ENCODE data around the gene NR3C2. TPM values are rescaled to one million over a fixed set of nuclear protein-coding genes. Genes with fewer than 3 reads are reported as not detected.

The NR3C2 gene
- total and polyA plus RNA-seq, 10 of the 15 experiments (the other 5 are each of a cell fraction or from before 2014, with no cell fraction given) = 0.05 to 0.11 (median 0.08) TPM; not detected in 4

DNA sequence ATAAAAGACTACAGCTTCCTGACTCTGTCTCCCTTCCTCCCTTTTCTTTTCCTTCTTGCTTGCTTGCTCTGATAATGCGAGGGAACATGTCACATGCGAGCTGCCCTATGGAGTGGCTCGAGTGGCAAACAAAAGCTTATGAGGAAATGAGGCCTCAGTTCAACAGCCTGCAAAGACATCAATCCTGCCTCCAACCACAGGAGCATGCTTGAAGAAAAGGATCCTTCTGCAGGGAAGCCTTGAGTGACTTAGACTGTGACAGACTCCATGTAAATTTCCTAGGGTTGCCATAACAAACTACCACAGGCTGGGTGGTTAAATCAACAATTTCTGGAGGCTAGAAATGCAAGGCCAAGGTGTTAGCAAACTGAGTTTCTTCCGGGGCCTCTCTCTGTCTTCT is 152.5 kb downstream of the NR3C2 start:
- Histone ChIP-seq H3K36me3 (ENCODE audit: control insufficient read depth in 2 of 2, insufficient read depth in 2 of 2, low read length in 1 of 2) (no peaks in the 10 kb centered on the region), H3K79me2 (ENCODE audit: control insufficient read depth, insufficient read depth, low read length) (no peaks in the 10 kb centered on the region), H2AFZ (ENCODE audit: control insufficient read depth, low read depth, low read length) (no peak overlapping the region), H3K9ac (ENCODE audit: control insufficient read depth, insufficient read depth, low read length) (no peak overlapping the region), H3K4me2 (ENCODE audit: control insufficient read depth, insufficient read depth) (no peak overlapping the region), H3K27me3 (replicated peaks in 1 of 2; ENCODE audit: control insufficient read depth in 2 of 2, insufficient read depth in 2 of 2, low read length in 1 of 2) (no peaks in the 10 kb centered on the region), H4K20me1 (ENCODE audit: control insufficient read depth, insufficient read depth) (no peaks in the 10 kb centered on the region), H3K27ac (ENCODE audit: control insufficient read depth, insufficient read depth) (no peak overlapping the region), H3K9me3 (replicated peaks; ENCODE audit: control insufficient read depth, insufficient read depth, low read length) (no peaks in the 10 kb centered on the region), H3K4me3 (no peak overlapping the region), H3K4me1 (ENCODE audit: control insufficient read depth, insufficient read depth, low read length) (no peaks in the 10 kb centered on the region)
- WGBS (ENCODE audit: insufficient coverage, insufficient replicate concordance, low lambda C conversion rate, missing lambda C conversion rate) = 16% methylated on average over 4 of the region's 4 CpGs
- intact Hi-C loops (cut with micrococcal nuclease; ENCODE audit: unreplicated experiment) = no loop called here
- POLR2A ChIA-PET = no interaction called here
- no TSS peak for BruUV-seq (replicated peaks)
- FAIRE-seq (no peak), ATAC-seq (no peak), DNase-seq (ENCODE audit: low read depth, low spot score) (no peak)
- CTCF ChIA-PET = interaction anchor here (0.6 kb wide), 1 partner anchor 76 kb away, joined by 3 read pairs; no protein-coding TSS in a partner anchor
- in situ Hi-C loops (cut with MboI) = no loop called here
- RAD21 ChIA-PET (ENCODE audit: unreplicated experiment) = no interaction called here
- SMC1A ChIA-PET (ENCODE audit: uncharacterized antibody, unreplicated experiment) = interaction anchor here (0.6 kb wide), 1 partner anchor 1025 kb away, joined by 3 read pairs; no protein-coding TSS in a partner anchor
- no peak for TF ChIP-seq ZZZ3 (IDR thresholded peaks at IDR 0.05; ENCODE audit: control insufficient read depth, insufficient read length, low read depth)
- TF ChIP-seq FOXK2 (IDR thresholded peaks at IDR 0.05) = no peak
- no peak for TF ChIP-seq MEF2B (IDR thresholded peaks at IDR 0.05; ENCODE audit: partially characterized antibody, poor library complexity, severe bottlenecking)
- TF ChIP-seq, protein P1, sequence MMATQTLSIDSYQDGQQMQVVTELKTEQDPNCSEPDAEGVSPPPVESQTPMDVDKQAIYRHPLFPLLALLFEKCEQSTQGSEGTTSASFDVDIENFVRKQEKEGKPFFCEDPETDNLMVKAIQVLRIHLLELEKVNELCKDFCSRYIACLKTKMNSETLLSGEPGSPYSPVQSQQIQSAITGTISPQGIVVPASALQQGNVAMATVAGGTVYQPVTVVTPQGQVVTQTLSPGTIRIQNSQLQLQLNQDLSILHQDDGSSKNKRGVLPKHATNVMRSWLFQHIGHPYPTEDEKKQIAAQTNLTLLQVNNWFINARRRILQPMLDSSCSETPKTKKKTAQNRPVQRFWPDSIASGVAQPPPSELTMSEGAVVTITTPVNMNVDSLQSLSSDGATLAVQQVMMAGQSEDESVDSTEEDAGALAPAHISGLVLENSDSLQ (IDR thresholded peaks at IDR 0.05) = no peak
- TF ChIP-seq CREM (IDR thresholded peaks at IDR 0.05; ENCODE audit: low read depth) = no peak
- no peak for TF ChIP-seq SMARCA5 (IDR thresholded peaks at IDR 0.05)
- TF ChIP-seq NFYA (IDR thresholded peaks at IDR 0.05; ENCODE audit: borderline replicate concordance, low read depth, low read length) = no peak
- TF ChIP-seq ATF7 (IDR thresholded peaks at IDR 0.05; ENCODE audit: low read depth) = no peak
- no peak for TF ChIP-seq RAD21 (IDR thresholded peaks at IDR 0.05; ENCODE audit: insufficient read depth, low read depth, low read length)
- TF ChIP-seq YY1 (IDR thresholded peaks at IDR 0.05; ENCODE audit: low read depth, low read length) = no peak
- no peak for TF ChIP-seq ZNF274 (IDR thresholded peaks at IDR 0.05; ENCODE audit: insufficient read depth, insufficient read length)
- no peak for TF ChIP-seq EED (IDR thresholded peaks at IDR 0.05; ENCODE audit: low read depth)
- TF ChIP-seq, protein P2, sequence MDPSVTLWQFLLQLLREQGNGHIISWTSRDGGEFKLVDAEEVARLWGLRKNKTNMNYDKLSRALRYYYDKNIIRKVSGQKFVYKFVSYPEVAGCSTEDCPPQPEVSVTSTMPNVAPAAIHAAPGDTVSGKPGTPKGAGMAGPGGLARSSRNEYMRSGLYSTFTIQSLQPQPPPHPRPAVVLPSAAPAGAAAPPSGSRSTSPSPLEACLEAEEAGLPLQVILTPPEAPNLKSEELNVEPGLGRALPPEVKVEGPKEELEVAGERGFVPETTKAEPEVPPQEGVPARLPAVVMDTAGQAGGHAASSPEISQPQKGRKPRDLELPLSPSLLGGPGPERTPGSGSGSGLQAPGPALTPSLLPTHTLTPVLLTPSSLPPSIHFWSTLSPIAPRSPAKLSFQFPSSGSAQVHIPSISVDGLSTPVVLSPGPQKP (IDR thresholded peaks at IDR 0.05; ENCODE audit: low read depth, low read length) = no peak
- TF ChIP-seq RFX5 (IDR thresholded peaks at IDR 0.05; ENCODE audit: low read depth, low read length) = no peak
